GM19025 (cell line): Measurements from ENCODE around the gene POLR3A.

ENCODE experiments used
- ATAC-seq: cut with Tn5 transposase; IDR thresholded peaks from one replicate; pipeline ENCODE4 v1.9.1; 2021; ENCODE audit warnings: mild to moderate bottlenecking, low read depth, moderate library complexity; ENCODE audit not compliant: unreplicated experiment

The POLR3A gene

DNA sequence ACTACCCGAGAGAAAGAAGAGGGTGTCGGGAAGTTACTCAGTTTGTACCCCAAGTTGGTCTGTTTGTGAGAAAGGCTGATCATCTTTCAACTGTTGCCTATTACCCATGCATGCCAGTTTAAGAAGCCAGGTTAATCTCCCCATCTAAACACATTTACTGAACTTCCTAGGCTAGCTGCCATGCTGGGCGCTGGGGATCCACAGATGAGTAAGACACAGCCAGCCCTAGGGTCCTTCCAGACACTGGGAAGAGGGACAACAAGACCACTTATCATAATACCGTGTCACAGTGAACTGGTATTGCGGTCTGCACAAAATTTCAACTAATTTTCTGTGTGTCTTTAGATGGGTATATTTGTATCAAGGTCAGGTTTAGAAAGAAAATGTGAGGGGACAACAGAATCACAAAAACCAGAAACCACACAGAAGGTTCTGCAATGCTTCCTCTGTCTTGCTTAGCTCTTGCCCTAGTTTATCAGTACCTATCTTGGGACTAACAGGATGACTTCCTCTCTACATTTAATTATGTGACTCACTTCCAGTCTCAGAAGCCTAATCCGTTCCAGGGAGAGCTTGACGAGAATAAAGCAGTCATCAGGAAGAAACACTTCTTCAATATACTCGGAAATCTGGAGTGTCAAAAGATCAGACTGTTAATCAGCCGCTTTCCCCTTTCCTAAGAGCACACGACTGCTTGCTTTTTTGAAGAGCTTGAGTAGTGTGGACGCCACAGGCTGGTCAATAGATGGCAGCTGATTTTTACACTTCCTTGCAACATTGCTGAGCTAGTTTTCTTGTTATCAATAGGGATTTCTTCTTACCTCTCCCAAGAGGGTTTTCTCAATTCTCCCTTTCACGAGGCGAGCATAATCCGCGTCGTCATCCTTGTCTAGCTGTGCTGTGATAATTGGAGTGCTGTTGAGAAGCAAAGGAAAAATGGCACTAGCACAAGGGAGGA lies 45.7 kb downstream of the POLR3A start:
- no peak for ATAC-seq

- ATAC-seq: no peak
Observed at GRCh38 chr10:77981281-77981680, 48.0 kb downstream of the POLR3A start.

DNA sequence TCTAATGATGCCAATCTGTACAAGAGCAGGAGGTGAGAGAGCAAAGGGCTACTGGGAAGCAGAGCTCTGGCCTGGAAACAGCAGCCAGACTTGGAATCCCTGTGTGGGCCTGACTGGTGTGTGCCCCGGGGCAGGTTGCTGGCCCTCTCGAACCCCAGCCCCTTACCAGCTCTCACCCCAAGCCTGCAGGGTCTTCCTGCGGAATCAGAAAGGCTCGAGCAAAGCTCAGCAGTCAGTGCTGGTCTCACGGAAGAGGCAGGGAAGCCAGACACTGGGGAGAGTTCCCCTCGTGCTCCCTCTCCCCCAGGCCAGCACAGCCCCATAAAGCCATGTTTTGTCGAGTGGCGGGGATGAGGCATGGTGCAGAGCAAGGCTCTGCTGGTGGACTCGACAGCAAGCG lies 50.1 kb downstream of the POLR3A start:
- ATAC-seq: no peak

DNA sequence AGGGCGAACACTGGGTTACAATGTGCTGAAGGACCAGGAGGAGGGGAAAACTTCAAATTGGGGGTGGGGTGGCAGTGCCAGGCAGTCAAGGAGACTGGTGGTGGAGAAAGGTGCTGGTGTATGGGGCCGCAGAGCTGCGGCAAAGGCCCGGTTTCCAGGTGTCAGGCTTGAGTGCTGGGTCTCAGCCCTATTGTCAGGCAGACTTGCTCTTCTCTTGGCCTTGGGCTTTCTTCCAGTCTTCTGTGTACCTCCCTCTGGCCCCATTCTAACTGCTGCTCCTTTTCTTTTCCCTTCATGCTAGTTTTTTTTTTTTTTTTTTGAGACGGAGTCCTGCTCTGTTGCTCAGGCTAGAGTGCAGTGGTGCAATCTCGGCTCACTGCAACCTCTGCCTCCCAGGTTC lies 51.0 kb downstream of the POLR3A start:
- no peak for ATAC-seq

- no peak for ATAC-seq
Observed at GRCh38 chr10:77977934-77978333, 51.4 kb downstream of the POLR3A start.

- no peak for ATAC-seq
Observed at GRCh38 chr10:77977016-77977415, 52.3 kb downstream of the POLR3A start.

DNA sequence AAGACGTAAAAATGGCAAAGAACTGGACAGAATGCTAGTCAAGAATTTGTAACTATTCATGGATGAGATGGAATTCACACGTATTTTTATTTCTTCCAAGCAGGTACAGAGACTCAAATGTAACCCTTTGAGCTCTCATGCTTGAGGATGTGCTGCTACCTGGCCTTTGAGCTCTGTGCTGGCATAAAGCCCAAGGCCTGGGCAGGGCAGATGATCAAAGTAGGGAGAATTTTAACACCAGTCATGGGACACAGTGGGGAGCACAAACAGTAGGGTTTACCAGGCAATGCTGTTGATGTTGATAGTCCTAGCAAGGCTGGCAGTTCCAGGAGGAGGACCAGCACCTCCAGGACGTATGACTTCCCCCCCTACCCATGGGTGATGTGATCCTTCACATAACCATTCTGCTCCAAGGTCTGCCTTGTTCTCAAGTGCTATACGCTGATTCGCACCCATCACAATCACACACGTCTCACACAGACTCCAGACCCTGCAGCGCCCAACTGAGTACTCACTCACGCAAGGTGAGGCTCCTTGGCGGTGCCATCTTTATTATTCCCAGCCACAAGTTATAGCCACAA lies 54.1 kb downstream of the POLR3A start:
- no peak for ATAC-seq

- ATAC-seq: no peak
Observed at GRCh38 chr10:77974396-77975074, 54.8 kb downstream of the POLR3A start.

GRCh38 chr10:77973276-77973675 lies 56.0 kb downstream of the POLR3A start:
- ATAC-seq: no peak

GRCh38 chr10:77972148-77972547 lies 57.2 kb downstream of the POLR3A start:
- no peak for ATAC-seq

- no peak for ATAC-seq
Observed at GRCh38 chr10:77971804-77972144, 57.5 kb downstream of the POLR3A start.

DNA sequence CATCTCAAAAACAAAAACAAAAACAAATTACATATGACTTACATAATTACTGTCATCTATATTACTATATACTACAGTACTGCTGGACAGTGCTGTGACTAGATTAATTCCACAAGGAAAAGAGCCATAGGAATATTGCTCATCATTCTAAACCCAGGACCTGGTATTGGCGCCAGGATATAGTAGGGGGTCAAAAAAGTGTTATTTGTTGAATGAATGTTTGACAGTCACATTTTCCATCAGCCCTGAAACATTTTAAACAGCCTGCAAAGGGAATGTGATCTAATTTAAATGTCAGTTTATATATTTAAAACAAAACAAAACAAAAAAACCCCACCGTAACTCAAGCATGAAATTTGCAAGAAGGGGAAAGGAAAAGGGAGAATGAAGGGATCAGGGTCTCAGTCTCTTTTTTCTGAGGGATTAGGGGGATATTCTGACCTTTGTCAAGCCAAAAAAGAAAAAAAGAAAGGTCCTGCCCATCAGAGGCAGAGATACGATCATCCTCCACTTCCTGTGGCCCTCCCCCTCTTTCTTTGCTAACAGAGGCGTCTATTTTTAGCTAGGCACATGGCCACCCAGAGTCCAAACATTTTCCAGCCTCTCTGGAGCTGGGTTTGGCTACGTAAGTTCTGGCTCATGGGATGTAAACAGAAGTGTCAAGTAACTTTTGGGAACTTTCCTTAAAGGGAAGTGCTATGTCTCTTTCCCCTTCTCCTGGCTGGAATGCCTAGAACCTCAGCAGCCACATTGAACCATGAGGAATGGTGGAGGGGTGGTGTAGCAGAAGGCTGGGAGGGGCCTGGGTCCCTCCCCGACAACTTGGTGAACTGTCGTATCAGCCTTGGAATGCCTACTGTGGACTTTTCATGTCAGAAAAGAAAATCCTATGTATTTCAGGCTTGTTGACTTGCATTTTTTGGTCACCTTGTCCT lies 58.2 kb downstream of the POLR3A start:
- ATAC-seq: no peak

GRCh38 chr10:77969114-77969513 lies 60.2 kb downstream of the POLR3A start:
- no peak for ATAC-seq

- no peak for ATAC-seq
Observed at GRCh38 chr10:77967611-77968022, 61.7 kb downstream of the POLR3A start.

DNA sequence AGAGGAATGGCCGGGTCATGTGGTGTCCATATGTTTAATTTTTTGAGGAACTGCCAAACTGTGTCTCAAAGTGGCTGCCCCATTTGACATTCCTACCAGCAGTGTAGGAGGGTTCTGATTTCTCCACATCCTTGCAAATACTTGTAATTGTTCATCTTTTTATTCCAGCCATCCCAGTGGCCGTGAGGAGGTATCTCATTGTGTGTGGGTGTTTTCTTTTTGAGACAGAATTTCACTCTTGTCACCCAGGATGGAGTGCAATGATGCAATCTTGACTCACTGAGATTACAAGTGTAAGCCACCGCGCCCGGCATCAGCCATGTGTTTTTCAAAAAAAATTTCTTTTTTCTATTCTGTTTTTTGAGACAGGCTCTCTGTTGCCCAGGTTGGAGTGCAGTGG lies 64.0 kb downstream of the POLR3A start:
- no peak for ATAC-seq

DNA sequence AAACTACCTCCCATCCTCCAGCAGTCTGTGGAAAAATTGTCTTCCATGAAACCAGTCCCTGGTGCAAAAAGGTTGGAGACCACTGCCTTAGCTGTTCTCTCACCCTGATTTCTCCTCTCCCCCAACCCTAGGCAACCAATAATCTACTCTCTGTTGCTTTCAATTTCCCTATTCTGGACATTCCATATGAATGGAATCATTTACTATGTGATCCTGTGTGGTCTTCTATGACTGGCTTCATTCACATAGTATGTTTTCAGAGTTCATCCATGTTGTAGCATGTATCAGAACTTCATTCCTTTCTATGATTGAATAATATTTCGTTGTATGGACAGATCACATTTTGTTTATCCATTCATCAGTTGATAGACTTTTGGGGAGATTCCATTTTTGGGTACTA lies 64.5 kb downstream of the POLR3A start:
- no peak for ATAC-seq

- no peak for ATAC-seq
Observed at GRCh38 chr10:77963901-77964300, 65.4 kb downstream of the POLR3A start.

GRCh38 chr10:77962350-77963146 lies 66.8 kb downstream of the POLR3A start:
- ATAC-seq: no peak

DNA sequence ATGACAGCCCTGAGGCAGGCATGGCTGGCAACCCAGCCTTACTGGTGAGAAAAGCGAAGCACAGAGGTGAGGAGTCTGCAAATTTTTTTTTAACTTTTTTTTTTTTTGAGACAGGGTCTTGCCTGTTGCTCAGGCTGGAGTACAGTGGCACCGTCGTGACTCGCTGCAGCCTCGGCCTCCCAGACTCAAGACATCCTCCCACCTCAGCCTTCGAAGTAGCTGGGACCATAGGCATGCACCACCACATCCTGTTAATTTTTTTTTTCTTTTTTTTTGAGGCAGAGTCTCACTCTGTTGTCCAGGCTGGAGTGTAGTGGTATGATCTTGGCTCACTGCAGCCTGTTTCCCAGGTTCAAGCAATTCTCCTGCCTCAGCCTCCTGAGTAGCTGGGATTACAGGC lies 67.6 kb downstream of the POLR3A start:
- no peak for ATAC-seq
